ENCODE measurements around the gene PARP12.

Gene PARP12

DNA sequence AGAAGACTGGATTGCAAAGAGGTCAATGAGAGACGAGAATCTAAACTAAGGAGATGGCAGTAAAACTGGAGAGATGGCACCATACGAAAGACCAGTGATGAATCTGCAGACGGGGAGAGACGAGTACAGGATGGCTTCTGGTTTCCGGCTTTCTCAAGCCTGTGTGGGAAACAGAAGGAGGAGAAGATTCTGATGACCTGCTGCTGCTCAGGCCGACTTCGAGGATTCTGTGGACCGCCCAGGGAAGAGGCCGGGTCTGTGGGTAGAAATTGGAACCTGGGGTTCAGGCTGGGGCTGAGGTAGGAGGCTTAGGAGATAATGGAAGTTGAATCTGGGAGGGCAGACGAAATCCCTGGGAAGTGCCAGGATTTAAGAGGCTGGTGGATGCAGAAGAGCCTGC is 48.6 kb downstream of the PARP12 start:
- no peak for DNase-seq (ENCODE audit: low spot score)

DNA sequence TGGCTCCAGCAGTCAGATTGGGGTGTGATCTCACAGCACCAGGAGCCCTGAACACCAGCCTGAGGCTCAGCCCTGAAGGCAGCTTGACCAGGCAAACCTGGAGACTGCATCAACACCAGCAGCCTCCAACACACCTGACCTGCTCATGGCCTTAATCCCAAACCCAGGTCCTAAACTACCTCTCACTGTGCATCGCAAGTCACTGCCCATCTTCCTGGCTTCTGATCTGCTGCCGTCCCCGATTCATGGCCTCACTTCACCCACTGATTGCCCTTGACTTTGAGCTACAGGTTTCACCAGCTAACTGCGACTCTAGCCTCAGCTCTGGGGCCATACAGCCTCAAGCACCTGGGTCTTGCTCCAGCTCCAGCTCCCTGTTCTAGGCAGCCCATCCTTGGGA is 49.1 kb downstream of the PARP12 start:
- no peak for DNase-seq (ENCODE audit: low spot score)

DNA sequence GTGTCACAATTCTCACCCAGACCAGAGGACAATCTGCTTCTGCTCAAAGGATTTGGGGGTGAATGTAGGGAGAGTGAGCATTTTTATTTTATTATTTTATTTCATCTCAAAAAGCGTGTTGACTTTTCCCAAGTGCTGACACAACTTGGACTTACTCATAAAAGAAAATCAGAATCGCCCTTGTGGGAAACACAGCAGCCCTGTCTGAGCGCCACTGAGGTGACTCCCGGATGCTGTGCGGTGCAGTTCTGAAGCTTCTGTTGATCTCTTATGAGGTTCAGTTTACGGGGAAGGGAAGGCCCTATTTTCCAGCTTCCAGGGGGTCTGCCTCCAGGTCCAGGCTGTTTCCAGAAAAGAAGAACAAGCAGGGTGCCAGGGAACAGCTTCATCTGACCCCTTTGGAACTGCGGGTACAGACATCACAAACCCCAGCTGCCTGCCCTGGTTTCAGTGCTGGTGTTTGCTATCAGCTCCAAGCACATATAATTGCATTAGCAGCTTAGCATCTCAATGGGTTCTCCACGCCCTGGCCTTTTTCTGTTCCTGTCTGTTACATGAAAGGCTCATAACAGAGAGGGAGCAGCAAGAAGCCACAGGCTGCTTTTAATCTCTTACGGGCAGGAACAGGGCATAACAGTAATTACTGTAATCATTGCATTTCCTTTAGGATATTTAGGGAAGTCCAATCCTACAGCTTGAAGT is 52.4 kb downstream of the PARP12 start:
- no peak for DNase-seq (ENCODE audit: low spot score)

DNA sequence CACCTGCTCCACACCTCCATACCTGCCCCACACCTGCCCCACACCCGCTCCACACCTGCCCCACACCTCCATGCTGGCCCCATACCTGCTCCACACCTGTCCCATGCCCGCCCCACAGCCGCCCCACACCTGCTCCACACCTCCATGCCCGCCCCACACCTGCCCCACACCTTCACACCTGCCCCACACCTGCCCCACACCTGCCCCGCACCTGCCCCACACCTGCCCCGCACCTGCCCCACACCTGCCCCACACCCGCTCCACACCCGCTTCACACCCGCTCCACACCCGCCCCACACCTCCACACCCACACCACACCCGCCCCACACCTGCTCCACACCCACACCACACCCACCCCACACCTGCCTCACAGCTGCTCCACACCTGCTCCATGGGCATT is 53.0 kb downstream of the PARP12 start:
- DNase-seq (ENCODE audit: low spot score): no peak

DNA sequence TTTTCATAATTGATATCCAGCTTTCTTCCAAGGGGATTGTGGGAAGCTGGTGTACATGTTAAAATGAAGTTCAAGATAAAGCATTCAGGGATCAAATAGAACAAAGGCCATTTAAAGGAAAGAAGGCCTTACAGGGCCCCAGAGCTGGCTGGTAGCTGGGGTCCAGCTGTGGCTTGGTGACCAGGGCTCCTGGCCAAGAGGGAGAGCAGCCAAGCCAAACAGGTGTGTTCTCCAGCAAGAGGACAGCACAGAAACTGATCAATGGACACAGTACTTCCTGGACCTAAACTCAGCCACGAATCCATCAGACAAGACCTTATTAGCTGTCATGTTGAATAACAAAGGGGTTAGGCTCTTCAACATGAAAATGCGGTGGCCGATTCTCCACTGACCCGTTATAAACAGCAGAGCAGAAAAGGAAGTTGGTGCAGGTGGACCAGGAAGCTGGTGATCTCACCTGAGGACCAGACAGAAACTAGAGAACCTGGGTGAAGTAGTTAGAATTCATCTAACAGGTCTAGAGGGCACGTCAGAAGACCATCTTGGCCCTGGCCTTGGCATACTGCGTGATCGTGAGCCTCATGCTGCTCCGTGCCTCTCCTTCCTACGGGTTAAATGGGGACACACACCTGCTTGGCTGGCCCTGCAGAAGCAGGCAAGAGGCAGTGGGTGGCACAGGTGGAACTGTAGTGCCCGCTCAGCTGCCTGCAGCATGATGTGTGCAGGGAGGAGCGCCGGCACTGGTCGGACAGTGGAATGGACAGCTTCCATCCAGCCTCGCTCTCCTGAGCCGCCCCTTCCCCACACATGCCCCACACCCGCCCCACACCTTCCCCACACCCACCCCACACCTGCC is 53.8 kb downstream of the PARP12 start:
- DNase-seq (ENCODE audit: low spot score): no peak

DNA sequence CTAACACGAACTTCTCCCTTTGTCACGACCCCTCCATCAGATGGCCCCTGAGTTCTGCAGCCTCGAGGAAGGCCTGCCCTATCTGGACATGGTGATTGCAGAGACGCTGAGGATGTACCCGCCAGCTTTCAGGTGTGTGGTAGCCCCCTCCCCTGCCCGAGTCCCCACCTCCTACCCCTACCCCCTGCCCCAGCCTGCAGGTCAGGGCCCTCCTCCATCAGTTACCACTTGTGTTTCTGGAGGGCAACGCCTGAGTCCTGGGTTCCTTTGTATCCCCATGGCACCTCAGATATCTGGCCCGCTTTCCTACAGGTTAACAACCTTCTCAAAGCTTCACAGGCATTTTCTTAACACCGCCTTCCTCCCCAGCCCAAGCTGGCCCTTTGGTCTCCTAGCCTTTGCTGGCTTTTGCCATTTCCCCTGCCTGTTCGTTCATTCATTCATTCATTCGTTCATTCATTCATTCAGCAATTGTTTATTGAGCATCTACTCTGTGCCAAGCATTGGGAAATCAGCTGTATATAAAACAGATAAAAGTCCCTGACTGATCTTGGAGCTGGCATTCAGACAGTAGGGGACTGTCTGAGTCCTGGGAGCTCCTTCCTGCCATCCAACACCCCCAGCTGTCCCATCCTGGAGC is 55.6 kb downstream of the PARP12 start:
- no peak for DNase-seq (ENCODE audit: low spot score)

DNA sequence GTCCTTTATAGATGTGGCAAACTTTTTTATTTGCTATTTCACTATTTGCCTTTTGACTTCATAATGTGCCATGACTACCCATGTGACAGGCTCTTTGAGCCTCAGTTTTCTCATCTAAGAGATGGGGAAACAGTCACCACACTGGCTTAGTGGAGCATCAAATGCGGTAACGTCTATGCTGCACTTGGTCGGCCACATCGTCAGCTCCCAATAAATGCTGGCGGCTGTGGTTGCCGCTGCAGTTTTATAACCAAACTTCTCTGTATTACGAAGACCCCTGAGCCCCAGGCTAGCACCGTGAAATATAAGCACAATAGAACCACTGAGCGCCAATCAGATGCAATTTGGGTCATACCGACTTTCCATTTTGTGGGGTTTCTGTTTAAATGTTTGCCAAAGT is 56.2 kb downstream of the PARP12 start:
- DNase-seq (ENCODE audit: low spot score): no peak

DNA sequence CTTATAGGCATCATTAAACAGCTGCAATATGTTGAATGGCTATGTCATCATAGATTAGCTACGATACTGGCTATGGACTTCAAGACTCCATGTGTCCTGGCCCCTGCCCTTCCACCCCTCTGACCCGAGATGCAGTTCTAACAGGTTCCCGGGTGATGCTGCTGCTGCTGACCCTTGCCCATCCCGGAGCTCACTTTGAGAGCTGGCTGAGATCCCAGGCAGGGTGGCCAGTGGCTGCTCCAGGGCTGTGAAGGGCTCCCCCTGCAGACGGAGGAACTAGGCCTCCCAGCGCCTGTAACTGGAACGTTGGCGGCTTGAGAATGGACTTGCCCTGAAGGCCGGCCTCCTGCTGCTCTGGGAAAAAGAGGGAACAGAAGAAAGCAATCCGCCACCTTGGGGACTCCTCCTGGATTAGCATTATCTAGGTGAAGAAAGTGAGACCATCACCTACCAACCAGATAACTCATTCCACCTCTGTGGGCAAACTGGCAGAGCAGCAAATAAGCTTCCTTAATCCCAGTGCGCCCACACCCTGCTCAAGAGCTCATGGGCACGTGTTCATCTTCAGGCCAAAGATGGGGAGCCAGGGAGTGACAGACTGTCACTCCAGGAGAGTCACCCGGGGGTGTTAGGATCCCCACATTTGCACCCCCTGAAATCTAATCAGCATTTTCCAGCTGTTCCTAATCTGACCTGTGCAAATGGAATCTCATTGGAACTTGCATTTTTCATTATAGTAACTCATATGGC is 56.8 kb downstream of the PARP12 start:
- DNase-seq (ENCODE audit: low spot score): peak; percentile 50

DNA sequence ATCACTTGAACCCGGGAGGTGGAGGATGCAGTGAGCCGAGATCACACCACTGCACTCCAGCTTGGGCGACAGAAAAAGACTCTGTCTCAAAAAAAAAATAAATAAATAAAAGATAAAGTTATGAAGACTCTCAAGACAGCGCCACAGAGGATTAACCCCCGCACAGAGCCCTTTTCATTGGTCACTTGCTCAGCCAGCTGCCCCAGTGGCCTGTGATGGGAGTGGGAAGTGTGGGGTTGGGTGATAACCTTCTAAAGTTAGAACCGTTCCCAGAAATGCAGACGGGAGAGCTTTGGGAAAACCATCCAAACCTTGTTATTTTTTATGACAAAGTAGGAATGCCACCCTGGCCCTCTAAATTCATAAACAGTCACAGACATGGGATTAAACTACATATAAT is 57.4 kb downstream of the PARP12 start:
- DNase-seq (ENCODE audit: low spot score): no peak

DNA sequence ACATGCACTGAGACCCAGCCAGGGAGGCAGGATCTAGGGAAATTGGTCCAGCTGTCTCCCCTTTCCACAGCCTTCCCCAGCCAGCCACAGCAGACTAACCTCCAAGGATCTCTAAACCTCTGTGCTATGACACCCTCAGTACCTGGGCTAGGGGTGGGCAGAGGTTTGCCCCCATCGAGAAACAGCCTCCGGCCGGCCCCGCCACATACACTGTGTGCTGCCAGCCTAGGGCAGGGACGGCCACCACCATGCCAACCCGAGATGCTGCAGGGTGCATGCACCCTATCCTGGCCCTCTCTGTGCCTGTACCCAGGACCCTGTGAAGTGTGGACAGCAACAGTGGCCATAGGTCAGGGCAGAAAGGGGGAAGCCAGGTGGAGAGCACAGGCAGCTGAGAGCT is 58.1 kb downstream of the PARP12 start:
- no peak for DNase-seq (ENCODE audit: low spot score)

DNA sequence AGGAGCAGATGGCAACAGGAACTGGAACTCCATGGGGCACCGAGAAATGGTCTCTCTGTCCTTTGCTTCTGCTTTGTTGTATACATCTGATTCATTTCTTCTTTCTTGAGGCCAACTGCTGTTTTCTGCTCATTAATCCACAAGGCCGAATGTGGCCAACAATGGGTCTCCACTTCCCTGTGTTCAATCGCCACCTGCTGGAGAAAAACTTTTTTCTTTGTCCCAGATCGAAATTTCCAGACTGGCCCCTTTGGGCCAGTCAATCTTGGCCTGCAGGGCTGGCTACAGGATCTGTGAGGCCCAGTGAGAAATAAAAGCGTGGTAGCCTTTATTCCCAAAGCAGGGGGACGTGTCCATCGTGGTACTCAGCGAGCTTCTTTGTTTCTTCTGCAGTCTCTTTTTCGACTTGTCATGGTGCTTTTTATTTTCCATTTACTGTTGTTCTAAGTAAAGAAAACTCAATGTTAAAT is 58.8 kb downstream of the PARP12 start:
- peak; percentile 61 for DNase-seq (ENCODE audit: low spot score)

DNA sequence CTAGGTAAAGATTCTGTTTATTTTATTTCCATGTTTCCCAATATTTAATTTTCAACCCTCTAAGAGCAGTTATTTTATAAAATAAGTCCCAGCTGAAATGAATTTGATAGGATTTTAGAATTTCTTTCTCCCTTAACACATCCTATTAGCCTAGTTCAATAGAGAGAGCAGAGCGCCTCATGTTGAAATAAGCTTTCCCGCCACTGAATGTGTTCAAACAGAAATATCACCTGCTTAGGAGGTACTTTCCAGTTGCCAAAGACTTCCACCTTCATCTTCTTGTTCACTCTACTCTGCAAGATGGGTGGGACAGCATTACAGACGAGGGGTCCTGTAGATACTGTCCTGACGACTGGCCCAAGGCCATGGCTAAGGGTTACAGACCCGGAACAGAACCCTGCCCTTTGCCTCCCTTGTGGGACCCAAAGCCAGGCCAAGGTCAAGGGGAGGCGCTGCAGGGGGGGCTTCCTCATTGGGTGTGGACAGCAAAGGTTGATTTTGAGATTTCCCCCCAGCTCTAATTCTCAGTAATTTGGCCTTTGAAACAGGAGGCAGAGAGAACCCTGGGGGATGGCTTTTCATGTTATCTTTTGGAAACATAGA is 62.0 kb downstream of the PARP12 start:
- no peak for DNase-seq (ENCODE audit: low spot score)

DNA sequence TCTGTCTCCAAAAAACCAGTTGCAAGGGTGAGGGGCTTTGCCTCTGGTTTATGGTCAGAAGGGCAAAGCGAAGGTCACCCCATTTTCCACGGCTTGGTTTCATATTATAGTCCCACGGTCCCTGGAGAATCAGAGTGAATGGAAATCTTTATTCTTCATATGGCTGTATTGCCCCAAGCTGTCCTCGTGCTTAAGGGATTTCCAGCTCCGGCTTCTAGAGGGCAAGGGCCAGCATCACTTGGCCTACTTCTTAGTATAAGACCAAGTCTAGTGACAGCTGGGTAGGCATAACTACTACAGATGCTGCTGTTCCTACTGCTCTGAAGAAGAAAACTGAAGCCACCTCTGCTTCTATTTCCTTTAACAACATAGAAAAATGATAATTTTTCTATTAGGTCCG is 63.2 kb downstream of the PARP12 start:
- no peak for DNase-seq (ENCODE audit: low spot score)

DNA sequence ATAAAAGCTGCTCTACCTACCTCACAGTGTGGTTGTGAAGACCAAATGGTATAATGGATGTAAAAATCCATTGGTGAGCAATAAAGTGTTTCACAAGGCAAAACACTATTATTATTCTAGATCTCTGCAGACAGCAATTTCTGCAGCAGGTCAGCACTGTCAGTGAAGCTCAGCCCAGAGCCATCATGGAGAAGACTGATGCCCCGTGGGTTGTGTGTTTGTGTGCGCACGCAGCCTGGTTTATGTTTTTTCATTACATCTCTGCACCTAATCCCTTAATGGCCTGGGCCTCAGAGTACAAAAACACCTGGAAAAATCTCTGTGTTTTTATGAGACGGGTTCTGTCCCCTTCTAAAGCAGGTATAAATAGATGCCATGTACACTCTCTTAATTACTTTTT is 64.2 kb downstream of the PARP12 start:
- DNase-seq (ENCODE audit: low spot score): no peak

DNA sequence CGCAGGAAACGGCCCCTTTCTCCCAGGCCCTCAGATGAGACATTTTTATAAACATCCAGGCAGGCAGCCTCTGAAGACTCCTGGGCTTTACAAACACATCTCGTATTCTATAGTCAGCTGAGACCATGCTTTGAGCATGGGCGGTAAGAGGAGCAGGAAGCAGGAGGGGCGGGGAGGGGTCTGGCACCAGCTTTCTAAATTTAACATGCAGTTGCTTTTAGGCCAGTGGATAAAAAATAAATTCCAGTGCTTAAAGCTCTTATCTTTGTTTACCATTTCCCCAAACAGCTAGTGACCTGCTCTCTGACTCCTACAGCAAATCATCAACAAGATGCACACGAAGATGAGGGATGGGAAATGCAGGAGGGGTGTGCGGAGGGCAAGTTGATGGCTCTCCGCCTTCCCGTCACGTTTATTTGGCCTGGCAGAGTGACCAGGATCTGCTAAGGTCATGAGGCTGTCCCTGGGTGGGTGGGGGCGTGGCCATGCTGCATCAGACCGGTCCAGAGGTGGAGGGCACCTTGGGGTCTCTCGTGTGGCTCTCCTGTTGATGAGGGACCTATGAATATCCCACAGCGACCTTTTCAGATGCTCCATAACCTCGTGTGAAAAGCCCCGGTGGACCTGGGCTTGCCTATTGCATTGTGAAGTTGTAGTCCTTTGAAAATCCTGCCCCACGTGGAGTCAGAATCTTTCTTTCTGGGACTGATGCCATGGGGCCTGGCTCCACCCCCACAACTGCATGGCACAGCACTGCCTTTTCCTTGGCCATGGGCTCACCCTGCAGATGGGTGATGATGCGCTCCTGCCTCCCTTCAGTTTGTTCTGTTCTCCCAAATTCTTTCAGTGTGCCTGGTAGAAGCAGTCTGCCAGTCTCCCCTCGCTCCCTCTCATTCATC is 67.5 kb downstream of the PARP12 start:
- DNase-seq (ENCODE audit: low spot score): no peak

DNA sequence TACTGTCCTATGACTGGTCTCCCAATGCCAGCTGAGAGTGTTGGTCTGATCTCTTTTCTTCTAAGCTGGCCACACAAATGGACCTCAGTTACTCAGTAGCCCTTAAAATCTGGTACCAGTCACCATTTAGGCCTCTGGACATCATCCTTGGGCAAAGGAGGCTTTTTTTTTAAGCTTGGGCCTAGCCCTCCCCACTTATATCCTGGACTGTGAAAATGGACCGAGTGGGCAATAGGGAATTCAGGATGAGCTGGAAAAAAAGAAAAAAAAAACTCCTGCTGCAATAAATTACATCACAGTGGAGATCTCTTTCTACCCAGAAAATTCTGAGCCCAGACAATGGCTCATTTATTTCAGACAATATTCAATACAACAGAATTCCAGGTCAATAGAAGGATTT is 68.4 kb downstream of the PARP12 start:
- no peak for DNase-seq (ENCODE audit: low spot score)

DNA sequence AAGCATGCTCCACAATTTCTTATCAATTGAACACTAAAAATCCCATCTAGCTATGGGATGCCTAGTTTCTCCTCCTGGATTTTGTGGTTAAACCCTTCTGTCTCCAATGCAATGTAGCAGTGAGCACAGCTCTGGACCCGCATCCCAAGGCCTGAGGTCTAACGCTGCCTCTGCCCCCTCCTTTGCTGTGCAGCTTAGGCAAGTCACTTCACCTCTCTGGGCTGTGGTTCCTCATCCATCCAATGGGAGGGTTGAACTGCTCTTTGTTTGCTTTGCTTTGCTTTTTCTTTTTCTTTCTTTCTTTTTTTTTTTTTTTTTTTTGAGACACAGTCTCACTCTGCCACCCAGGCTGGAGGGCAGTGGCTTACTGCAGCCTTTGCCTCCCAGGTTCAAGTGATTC is 69.2 kb downstream of the PARP12 start:
- DNase-seq (ENCODE audit: low spot score): no peak

DNA sequence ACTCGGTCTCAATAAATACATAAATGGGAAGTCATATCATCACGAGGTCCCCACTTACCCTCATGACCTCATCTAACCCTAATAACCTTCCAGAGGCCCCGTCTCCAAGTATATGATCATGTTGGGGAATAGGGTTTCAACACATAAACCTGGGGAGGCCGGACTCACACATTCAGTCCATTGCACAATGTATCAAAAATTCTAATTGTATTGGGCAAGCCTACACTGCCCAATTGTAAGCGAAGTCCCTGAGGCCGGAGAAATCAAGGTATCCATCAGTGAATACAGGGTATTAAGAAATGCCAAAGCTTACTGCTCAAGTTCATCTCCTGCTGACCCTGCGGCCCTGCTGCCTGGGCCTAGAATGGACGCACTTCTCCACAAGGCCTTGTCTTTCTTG is 69.6 kb downstream of the PARP12 start:
- no peak for DNase-seq (ENCODE audit: low spot score)

DNA sequence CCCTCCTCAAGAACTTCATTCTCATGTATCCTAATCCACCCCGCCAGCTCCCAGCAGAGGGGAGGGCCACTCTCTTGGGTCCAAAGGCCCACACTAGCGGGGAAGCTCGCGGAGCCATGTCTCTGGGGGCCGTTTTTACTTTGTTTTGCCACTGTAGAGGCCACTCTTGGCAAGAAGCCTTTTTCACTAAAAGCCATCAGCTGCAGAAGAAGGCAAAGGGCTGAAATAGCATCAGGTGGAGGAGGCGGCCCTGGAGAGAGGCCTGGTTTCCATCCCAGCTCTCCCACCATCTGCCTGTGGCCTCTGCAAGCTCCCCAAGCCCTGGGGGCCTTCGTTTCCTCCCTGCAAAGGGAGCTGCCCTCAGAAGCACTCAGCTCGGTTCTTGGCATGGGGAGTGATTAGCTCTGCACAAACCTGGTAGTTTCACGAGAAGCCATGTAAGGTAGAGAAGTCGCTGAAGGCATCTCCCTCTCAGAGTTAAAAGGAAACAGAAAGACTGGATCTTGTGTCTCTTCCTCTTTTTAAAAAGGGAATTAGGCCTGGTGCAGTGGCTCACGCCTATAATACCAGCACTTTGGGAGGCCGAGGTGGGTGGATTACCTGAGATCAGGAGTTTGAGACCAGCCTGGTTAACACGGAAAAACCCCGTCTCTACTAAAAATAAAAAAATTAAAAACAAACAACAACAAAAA is 70.3 kb downstream of the PARP12 start:
- DNase-seq (ENCODE audit: low spot score): no peak

DNA sequence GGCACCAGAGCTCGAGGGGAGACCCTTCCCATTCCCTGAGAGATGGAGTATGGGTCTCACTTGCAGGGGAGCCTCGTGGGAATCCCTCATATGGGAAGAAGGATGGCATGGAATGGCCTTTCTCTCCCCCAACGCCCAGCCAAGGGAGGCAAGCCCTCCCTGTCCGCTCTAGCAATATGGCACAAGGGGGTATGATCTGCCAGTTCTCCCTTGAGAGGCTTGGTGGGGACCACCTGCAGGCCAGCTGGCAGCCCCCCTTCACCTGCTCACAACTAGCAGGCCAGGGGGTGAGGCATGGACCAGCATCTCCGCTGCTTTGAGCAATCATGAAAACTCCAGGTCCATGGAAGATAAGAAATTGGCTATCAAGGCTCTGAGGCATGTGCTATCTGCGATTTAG is 70.8 kb downstream of the PARP12 start:
- DNase-seq (ENCODE audit: low spot score): no peak

Data from D341Med (cell line).